GM10248 (cell line): ENCODE results near the gene HID1.

Source experiments
- CTCF ChIA-PET: fragments of 300-600 bp; sonication (Branson Sonifier 250); formaldehyde crosslinking; extraction: SDS; loops from one replicate; lab custom pipeline; 2021; ENCODE audit warnings: antibody characterized with exemption; lab: Yijun Ruan, JAX
- POLR2A ChIA-PET: fragments of 350-650 bp; sonication (Branson Sonifier 250); formaldehyde crosslinking; extraction: SDS; loops from one replicate; lab custom pipeline; 2020; ENCODE audit warnings: antibody characterized with exemption; lab: Yijun Ruan, JAX
- DNase-seq: peaks from one replicate; pipeline ENCODE4 v3.0.0; 2012; ENCODE audit errors: extremely low spot score
- TF ChIP-seq, protein P1 (sequence below): IDR thresholded peaks from 2 replicates; pipeline ENCODE4 v1.5.1; 2012; ENCODE audit warnings: mild to moderate bottlenecking, low read depth; ENCODE audit errors: extremely low read depth, missing control alignments, control extremely low read depth

The HID1 gene

DNA sequence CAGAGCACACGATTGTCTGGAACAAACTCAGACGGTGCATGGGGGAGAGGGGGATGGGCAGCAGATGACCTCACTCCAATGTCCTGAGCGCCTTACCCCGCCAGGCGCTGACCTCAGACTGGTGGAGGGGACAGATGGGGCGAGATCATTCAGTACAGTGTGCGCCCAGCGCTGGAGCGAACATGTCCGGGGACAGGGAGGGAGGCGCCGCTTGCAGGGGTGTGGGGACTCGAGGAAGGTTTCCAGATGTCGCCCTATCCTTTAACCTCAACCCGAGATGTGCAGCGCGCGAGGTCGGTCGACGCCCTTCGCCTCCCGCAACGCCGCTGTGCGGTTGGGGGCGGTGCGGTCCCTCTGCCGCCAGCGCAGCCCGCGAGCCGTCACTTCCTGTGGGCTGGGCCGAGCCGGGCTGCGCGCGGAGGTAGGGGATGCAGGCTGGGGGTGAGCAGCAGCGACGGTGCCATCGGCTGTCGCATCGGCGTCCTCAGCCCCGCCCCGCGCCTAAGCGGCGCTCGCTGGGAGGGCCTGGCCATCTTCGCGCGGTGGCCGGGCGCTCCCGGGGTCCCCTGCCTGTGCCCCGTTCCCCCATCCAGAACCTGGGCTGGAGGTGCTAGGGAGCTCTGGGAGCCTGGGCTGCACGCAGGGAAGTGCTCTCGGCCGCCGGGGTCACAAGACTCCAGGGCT, 9.6 kb upstream of the HID1 start:
- CTCF ChIA-PET: interaction anchor here (0.7 to 1.9 kb wide), 5 partner anchors 11 to 219 kb away, joined by 3 to 15 read pairs (median 3); partner anchors contain the start of gene MRPL58
- POLR2A ChIA-PET: no interaction called here
- TF ChIP-seq, protein P1, sequence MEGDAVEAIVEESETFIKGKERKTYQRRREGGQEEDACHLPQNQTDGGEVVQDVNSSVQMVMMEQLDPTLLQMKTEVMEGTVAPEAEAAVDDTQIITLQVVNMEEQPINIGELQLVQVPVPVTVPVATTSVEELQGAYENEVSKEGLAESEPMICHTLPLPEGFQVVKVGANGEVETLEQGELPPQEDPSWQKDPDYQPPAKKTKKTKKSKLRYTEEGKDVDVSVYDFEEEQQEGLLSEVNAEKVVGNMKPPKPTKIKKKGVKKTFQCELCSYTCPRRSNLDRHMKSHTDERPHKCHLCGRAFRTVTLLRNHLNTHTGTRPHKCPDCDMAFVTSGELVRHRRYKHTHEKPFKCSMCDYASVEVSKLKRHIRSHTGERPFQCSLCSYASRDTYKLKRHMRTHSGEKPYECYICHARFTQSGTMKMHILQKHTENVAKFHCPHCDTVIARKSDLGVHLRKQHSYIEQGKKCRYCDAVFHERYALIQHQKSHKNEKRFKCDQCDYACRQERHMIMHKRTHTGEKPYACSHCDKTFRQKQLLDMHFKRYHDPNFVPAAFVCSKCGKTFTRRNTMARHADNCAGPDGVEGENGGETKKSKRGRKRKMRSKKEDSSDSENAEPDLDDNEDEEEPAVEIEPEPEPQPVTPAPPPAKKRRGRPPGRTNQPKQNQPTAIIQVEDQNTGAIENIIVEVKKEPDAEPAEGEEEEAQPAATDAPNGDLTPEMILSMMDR: no peak
- DNase-seq: peak; percentile 75

DNA sequence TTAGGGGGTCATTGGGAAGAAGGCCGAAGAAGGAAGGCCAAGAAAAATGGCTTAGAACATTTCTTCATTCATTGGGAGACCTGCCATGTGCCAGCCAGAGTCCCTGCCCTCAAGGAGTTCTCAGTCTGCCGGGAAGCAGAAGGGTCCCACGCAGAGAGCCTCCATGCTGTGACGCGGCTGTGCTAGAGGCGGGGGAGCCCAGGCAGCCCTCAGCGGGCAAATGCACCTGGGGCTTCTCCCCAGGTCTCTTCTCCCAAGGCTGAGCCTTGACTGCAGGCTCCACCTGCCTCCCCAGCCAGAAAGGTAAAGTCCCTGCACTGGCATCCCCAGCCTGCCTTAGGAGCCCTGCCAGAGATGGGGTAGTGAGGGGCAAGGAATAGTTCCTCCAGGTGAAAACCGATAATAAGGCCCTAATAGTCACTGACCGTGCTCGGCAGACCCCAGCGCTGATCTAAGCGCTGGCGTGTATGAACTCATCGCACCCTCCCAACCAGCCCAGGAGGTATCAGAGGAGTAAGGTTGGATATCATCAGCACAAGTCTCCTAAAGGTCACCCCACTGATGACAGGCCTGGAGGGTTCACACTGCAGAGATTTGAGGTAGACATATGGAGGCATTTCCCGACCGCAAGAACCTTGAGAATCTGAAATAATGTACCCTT, 8.9 kb upstream of the HID1 start:
- ChIA-PET CTCF (interaction anchor here (12.8 kb wide), 1 partner anchor 19 kb away, joined by 148 read pairs; no protein-coding TSS in a partner anchor), POLR2A (no interaction called here)
- no peak for DNase-seq
- TF ChIP-seq, protein P1: no peak

DNA sequence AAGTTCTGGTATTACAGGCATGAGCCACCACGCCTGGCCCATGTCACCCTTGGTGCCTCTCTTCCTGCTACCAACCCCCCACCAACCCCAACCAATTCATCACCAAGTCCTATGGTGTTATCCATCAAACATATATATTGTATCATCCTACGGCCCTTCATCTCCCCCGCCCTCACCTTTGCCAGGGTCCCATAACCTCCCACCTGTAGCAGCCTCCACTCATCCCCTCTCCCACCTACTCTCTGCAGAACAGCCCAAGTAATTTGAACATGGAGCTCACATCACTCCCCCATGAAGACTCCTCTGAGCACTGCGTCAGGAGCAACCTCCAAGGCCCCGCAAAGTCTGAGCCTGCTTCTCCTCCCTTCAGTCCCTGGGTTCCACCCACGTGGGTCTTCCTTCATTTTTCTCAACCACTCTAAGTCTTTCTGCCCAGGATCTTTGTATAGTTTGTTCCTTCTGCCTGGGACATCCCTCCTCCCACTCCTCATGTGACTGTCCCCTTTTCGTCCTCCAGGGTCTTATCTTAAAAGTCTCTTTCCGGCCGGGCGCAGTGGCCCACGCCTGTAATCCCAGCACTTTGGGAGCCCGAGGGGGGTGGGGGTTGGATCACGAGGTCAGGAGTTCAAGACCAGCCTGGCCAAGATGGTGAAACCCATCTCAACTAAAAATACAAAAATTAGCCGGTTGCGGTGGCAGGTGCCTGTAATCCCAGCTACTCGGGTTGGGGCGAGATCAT, 7.0 kb upstream of the HID1 start:
- ChIA-PET POLR2A (no interaction called here), CTCF (interaction anchor here (0.6 to 12.8 kb wide), 2 partner anchors 17 to 222 kb away, joined by 3 to 148 read pairs; no protein-coding TSS in a partner anchor)
- TF ChIP-seq, protein P1: no peak
- DNase-seq: no peak

DNA sequence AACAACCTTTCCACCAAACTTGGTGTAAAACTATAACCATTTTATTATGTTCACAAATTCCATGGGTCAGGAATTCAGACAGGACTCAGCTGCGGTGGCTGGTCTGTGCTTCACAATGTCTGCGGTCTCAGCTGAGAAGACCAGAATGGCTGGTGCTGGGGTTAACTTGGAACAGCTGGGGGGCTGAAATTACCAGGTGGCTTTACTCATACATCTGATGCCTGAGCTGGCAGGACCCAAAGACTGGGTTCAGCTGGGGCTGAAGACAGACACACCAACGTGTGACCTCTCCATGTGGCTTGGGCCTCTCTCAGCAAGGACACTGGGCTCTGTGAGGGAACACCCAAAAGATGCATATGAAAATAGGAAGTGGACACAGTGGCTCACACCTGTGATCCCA, 5.7 kb upstream of the HID1 start:
- CTCF ChIA-PET: interaction anchor here (1.4 to 12.8 kb wide), 2 partner anchors 10 to 16 kb away, joined by 3 to 148 read pairs; no protein-coding TSS in a partner anchor

DNA sequence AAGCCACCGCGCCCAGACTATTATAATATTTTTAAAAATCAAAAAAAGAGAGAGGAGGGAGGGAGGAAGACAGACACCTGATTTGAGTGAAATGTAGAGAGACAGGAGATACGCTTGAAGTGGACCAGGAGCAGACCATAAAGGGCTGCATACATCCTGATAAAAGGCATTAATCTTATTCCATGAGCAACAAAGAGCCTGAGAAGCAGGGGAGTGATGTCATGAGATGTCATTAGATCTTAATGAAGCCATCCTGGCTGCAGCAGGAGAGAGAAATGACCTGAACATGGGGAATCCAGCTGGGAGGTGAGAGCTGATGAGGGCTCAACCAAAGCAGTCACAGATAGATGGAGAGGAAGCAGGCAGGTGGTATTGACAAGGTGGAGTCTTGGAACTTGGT, 5.2 kb upstream of the HID1 start:
- CTCF ChIA-PET: interaction anchor here (1.2 to 12.8 kb wide), 4 partner anchors 10 to 35 kb away, joined by 3 to 148 read pairs (median 8); partner anchors contain the start of gene MRPL58
- POLR2A ChIA-PET: no interaction called here
- no peak for DNase-seq
- TF ChIP-seq, protein P1: no peak

More for the DNA sequence above, 5.7 kb upstream of the HID1 start:
- TF ChIP-seq, protein P1: no peak
- DNase-seq: no peak
- POLR2A ChIA-PET: no interaction called here

DNA sequence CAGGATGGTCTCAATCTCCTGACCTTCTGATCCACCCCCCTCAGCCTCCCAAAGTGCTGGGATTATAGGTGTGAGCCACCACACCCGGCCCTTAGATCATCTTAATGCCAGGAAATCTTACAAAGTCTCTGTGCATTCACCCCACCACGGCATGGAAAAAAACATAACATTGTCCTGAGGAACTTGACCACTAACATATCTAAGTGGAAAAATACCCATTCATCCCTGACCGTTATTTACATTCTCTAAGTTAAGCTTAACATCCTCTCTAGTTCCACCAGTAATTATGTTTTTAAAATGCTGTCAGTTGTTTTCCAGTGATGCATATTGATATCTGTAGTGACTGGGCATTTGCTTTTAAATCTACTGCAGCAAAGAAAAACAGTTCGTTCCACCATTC, 3.4 kb upstream of the HID1 start:
- CTCF ChIA-PET: interaction anchor here (0.9 to 12.8 kb wide), 3 partner anchors 12 to 17 kb away, joined by 3 to 148 read pairs (median 10); partner anchors contain the start of gene CDR2L
- POLR2A ChIA-PET: interaction anchor here (0.6 kb wide), 1 partner anchor 287 kb away, joined by 5 read pairs; no protein-coding TSS in a partner anchor
- DNase-seq: no peak
- TF ChIP-seq, protein P1: no peak
